Measurements from ENCODE around the gene IL17RD. TPM values are rescaled to one million over a fixed set of nuclear protein-coding genes. Genes with fewer than 3 reads are reported as not detected.

IL17RD gene
- total RNA-seq, 1 donor from 2014 or later, result 3.4 TPM

- intact Hi-C loops (cut with DNase I), result loop anchor here (5.0 to 10.0 kb wide), 2 partner anchors 58 to 535 kb away; partner anchors contain the start of gene DENND6A
- TF ChIP-seq CTCF (IDR thresholded peaks at IDR 0.05), result no peak
- Histone ChIP-seq H3K27me3 (no peaks in the 10 kb centered on the region), H3K27ac (peak overlapping the region in 1 of 2 donors; percentile 37), H3K9me3 (no peaks in the 10 kb centered on the region), H3K36me3 (no peaks in the 10 kb centered on the region), H3K4me3 (no peak overlapping the region), H3K4me1 (peaks cover 6 to 8% of the 10 kb centered on the region in 2 donors)
- no peak for DNase-seq (ENCODE audit: low spot score in 2 of 2)
These were observed 4.9 kb downstream of the IL17RD start for GRCh38 chr3:57160076-57160764.

- H3K9me3 ChIP-seq, result no peaks in the 10 kb centered on the region
- intact Hi-C loops (cut with DNase I), result no loop called here
- no peak overlapping the region for H3K4me3 ChIP-seq
- no peak overlapping the region for H3K27ac ChIP-seq
- H3K4me1 ChIP-seq, result peaks cover 4 to 6% of the 10 kb centered on the region in 2 donors
- no peaks in the 10 kb centered on the region for H3K36me3 ChIP-seq
- DNase-seq (ENCODE audit: low spot score in 2 of 2), result no peak
- TF ChIP-seq CTCF (IDR thresholded peaks at IDR 0.05), result no peak
- H3K27me3 ChIP-seq, result no peaks in the 10 kb centered on the region
These were observed 6.1 kb downstream of the IL17RD start for GRCh38 chr3:57158813-57159738.

GRCh38 chr3:57158325-57158724, 6.8 kb downstream of the IL17RD start:
- H3K27ac ChIP-seq, result no peak overlapping the region
- no peaks in the 10 kb centered on the region for H3K27me3 ChIP-seq
- no peaks in the 10 kb centered on the region for H3K36me3 ChIP-seq
- H3K4me3 ChIP-seq, result no peak overlapping the region
- H3K4me1 ChIP-seq, result peaks cover 0 to 4% of the 10 kb centered on the region in 2 donors
- no peaks in the 10 kb centered on the region for H3K9me3 ChIP-seq
- DNase-seq (ENCODE audit: low spot score in 2 of 2), result no peak
- no peak for TF ChIP-seq CTCF (IDR thresholded peaks at IDR 0.05)
- intact Hi-C loops (cut with DNase I), result no loop called here

- no peaks in the 10 kb centered on the region for H3K9me3 ChIP-seq
- no peak overlapping the region for H3K4me3 ChIP-seq
These were observed 7.6 kb downstream of the IL17RD start for GRCh38 chr3:57157545-57157944.

GRCh38 chr3:57155310-57155643, 9.9 kb downstream of the IL17RD start:
- H3K27me3 ChIP-seq, result no peaks in the 10 kb centered on the region
- peaks cover 0 to 4% of the 10 kb centered on the region in 2 donors for H3K4me1 ChIP-seq
- H3K27ac ChIP-seq, result no peak overlapping the region
- H3K4me3 ChIP-seq, result no peak overlapping the region
- no peak for TF ChIP-seq CTCF (IDR thresholded peaks at IDR 0.05)
- H3K9me3 ChIP-seq, result no peaks in the 10 kb centered on the region
- DNase-seq (ENCODE audit: low spot score in 2 of 2), result no peak
- intact Hi-C loops (cut with DNase I), result no loop called here
- H3K36me3 ChIP-seq, result no peaks in the 10 kb centered on the region

More at GRCh38 chr3:57157545-57157944, 7.6 kb downstream of the IL17RD start:
- TF ChIP-seq CTCF (IDR thresholded peaks at IDR 0.05), result no peak
- Histone ChIP-seq H3K27ac (no peak overlapping the region), H3K36me3 (no peaks in the 10 kb centered on the region), H3K27me3 (no peaks in the 10 kb centered on the region), H3K4me1 (peaks cover 0 to 4% of the 10 kb centered on the region in 2 donors)
- intact Hi-C loops (cut with DNase I), result no loop called here
- no peak for DNase-seq (ENCODE audit: low spot score in 2 of 2)

Measured in ascending aorta (tissue), 2 donors.